GM19193 (cell line): ENCODE measurements around the gene PARD3B.

Source experiments
- POLR2A ChIP-seq: IDR thresholded peaks from 4 replicates; pipeline ENCODE4 v1.6.1; 2011; ENCODE audit not compliant: insufficient read depth, insufficient read length; ENCODE audit errors: extremely low read depth

Gene PARD3B

GRCh38 chr2:204827701-204828590, 282.7 kb downstream of the PARD3B start:
- no peak for TF ChIP-seq POLR2A

- no peak for TF ChIP-seq POLR2A
Observed at GRCh38 chr2:204834716-204835384, 289.6 kb downstream of the PARD3B start.

GRCh38 chr2:204835786-204836185, 290.5 kb downstream of the PARD3B start:
- no peak for TF ChIP-seq POLR2A

GRCh38 chr2:204840504-204840903, 295.2 kb downstream of the PARD3B start:
- TF ChIP-seq POLR2A: no peak

GRCh38 chr2:204842068-204842467, 296.8 kb downstream of the PARD3B start:
- no peak for TF ChIP-seq POLR2A

GRCh38 chr2:204842661-204843485, 297.6 kb downstream of the PARD3B start:
- no peak for TF ChIP-seq POLR2A

- no peak for TF ChIP-seq POLR2A
Observed at GRCh38 chr2:204846471-204846870, 301.2 kb downstream of the PARD3B start.

- TF ChIP-seq POLR2A: no peak
Observed at GRCh38 chr2:204849892-204850291, 304.6 kb downstream of the PARD3B start.

- TF ChIP-seq POLR2A: no peak
Observed at GRCh38 chr2:204850581-204850980, 305.3 kb downstream of the PARD3B start.

- TF ChIP-seq POLR2A: no peak
Observed at GRCh38 chr2:204853905-204854304, 308.6 kb downstream of the PARD3B start.

- no peak for TF ChIP-seq POLR2A
Observed at GRCh38 chr2:204860274-204860673, 315.0 kb downstream of the PARD3B start.

GRCh38 chr2:204862809-204863208, 317.5 kb downstream of the PARD3B start:
- TF ChIP-seq POLR2A: no peak

- no peak for TF ChIP-seq POLR2A
Observed at GRCh38 chr2:204863336-204863735, 318.1 kb downstream of the PARD3B start.

- no peak for TF ChIP-seq POLR2A
Observed at GRCh38 chr2:204869132-204869823, 324.0 kb downstream of the PARD3B start.
